CD4-positive, alpha-beta memory T cell (primary cell): Measurements from ENCODE around the gene ETNK2. TPM values are rescaled to one million over a fixed set of nuclear protein-coding genes. Genes with fewer than 3 reads are reported as not detected.
A peak's percentile ranks its signal among the peaks of the same experiment; 100 is the strongest.

ENCODE experiments used
- CTCF ChIA-PET: fragments of 350-600 bp; sonication (Branson Sonifier 250); formaldehyde crosslinking; loops from one replicate; lab custom pipeline; 2021; ENCODE audit warnings: inconsistent platforms; ENCODE audit not compliant: partially characterized antibody; lab: Charles Lee
- POLR2A ChIA-PET: fragments of 350-600 bp; sonication (Branson Sonifier 250); formaldehyde crosslinking; loops from one replicate; lab custom pipeline; 2021; ENCODE audit not compliant: partially characterized antibody; lab: Charles Lee
- DNase-seq, 5 donors: peaks; one replicate each; pipeline versions ENCODE4 v3.0.0 to v3.0.0-alpha.2; 2020 to 2022; ENCODE audit warnings: mixed read lengths in 1 of 5
- H3K27ac ChIP-seq: one replicate; pipeline ENCODE4 v1.7.0; 2013; ENCODE audit warnings: low read depth, low read length
- H3K27me3 ChIP-seq: 2 replicates; pipeline ENCODE4 v1.7.0; 2013; ENCODE audit warnings: mild to moderate bottlenecking, low read length, moderate library complexity; ENCODE audit not compliant: insufficient read depth
- H3K36me3 ChIP-seq: 2 replicates; pipeline ENCODE4 v1.7.0; 2013; ENCODE audit warnings: mild to moderate bottlenecking, low read length, moderate library complexity; ENCODE audit not compliant: insufficient read depth
- H3K4me1 ChIP-seq: 2 replicates; pipeline ENCODE4 v1.7.0; 2013; ENCODE audit warnings: mild to moderate bottlenecking, low read length, moderate library complexity; ENCODE audit not compliant: insufficient read depth
- H3K4me3 ChIP-seq, 2 donors: one replicate each; pipeline ENCODE4 v1.7.0; 2013; ENCODE audit warnings: low read length in 2 of 2, mild to moderate bottlenecking in 1 of 2
- H3K9me3 ChIP-seq, 2 donors: one replicate each; pipeline ENCODE4 v1.7.0; 2013; ENCODE audit warnings: low read length in 2 of 2, control low read depth in 1 of 2; ENCODE audit not compliant: control insufficient read depth in 1 of 2
- H3K27ac Mint-ChIP-seq, 7 donors: one replicate each; pipeline ENCODE4 v1.8.0; 2020 to 2021; ENCODE audit warnings: mixed read lengths in 7 of 7, mild to moderate bottlenecking in 6 of 7, inconsistent platforms in 3 of 7, moderate library complexity in 3 of 7
- H3K27me3 Mint-ChIP-seq, 2 donors: one replicate each; pipeline ENCODE4 v1.8.0; 2020 to 2021; ENCODE audit warnings: mixed read lengths in 2 of 2
- H3K36me3 Mint-ChIP-seq, 2 donors: one replicate each; pipeline ENCODE4 v1.8.0; 2020 to 2021; ENCODE audit warnings: mixed read lengths in 2 of 2, inconsistent platforms in 1 of 2, mild to moderate bottlenecking in 1 of 2
- H3K4me1 Mint-ChIP-seq, 4 donors: one replicate each; pipeline ENCODE4 v1.8.0; 2020 to 2021; ENCODE audit warnings: mixed read lengths in 4 of 4, mild to moderate bottlenecking in 1 of 4
- H3K4me3 Mint-ChIP-seq, 8 donors: one replicate each; pipeline ENCODE4 v1.8.0; 2020 to 2021; ENCODE audit warnings: mixed read lengths in 8 of 8, mild to moderate bottlenecking in 7 of 8, moderate library complexity in 6 of 8, inconsistent platforms in 3 of 8
- H3K9me3 Mint-ChIP-seq, 8 donors: one replicate each; pipeline ENCODE4 v1.8.0; 2020 to 2021; ENCODE audit warnings: mixed read lengths in 8 of 8, mild to moderate bottlenecking in 5 of 8, inconsistent platforms in 3 of 8, moderate library complexity in 1 of 8
- intact Hi-C: fragments of 100-400 bp; cut with micrococcal nuclease; formaldehyde crosslinking; loops from one replicate; pipeline ENCODE4 v1.15.1; 2023
- polyA plus RNA-seq, 2 donors: library from polyadenylated mRNA; unstranded; fragments of 300-500 nt; fragmentation: Illumina TruSeq; gene quantifications; one replicate each; pipeline ENCODE4 v1.2.3, GENCODE V29; 2021
- total RNA-seq, 2 experiments: library from RNA; stranded (reverse); gene quantifications; one replicate each; pipeline ENCODE4 v1.2.3, GENCODE V29; 2021

Gene ETNK2
- total and polyA plus RNA-seq, 4 experiments from 2014 or later, result 3.2 to 3.9 (median 3.5) TPM

GRCh38 chr1:204162494-204163074 is 10.7 kb upstream of the ETNK2 start:
- H3K36me3 Mint-ChIP-seq, result peaks cover 0 to 4% of the 10 kb centered on the region in 2 donors
- POLR2A ChIA-PET, result interaction anchor here (0.5 kb wide), 1 partner anchor 227 kb away, joined by 3 read pairs; no protein-coding TSS in a partner anchor
- no peaks in the 10 kb centered on the region for H3K4me1 ChIP-seq
- peak; percentile 65 to 76 (median 68) for DNase-seq
- no peaks in the 10 kb centered on the region for H3K27me3 ChIP-seq
- peaks cover 0 to 12% (median 5%) of the 10 kb centered on the region in 8 donors for H3K9me3 Mint-ChIP-seq
- H3K9me3 ChIP-seq, result no peaks in the 10 kb centered on the region
- no peak overlapping the region for H3K27ac Mint-ChIP-seq
- no peak overlapping the region for H3K4me3 ChIP-seq
- intact Hi-C loops, result loop anchor here (1.0 to 5.0 kb wide), 6 partner anchors 45 to 645 kb away; no protein-coding TSS in a partner anchor
- H3K4me3 Mint-ChIP-seq, result no peak overlapping the region
- no peaks in the 10 kb centered on the region for H3K36me3 ChIP-seq
- H3K27me3 Mint-ChIP-seq, result peaks cover 2 to 4% of the 10 kb centered on the region in 2 donors
- H3K27ac ChIP-seq, result no peak overlapping the region
- no peaks in the 10 kb centered on the region for H3K4me1 Mint-ChIP-seq
- CTCF ChIA-PET, result interaction anchor here (0.6 to 13.2 kb wide), 25 partner anchors 8 to 645 kb away, joined by 3 to 153 read pairs (median 4); partner anchors contain the start of genes ETNK2, GOLT1A and PLEKHA6

- DNase-seq, result no peak
- Mint-ChIP-seq H3K4me3 (no peak overlapping the region), H3K27ac (no peak overlapping the region), H3K9me3 (peaks cover 0 to 4% (median 0%) of the 10 kb centered on the region in 8 donors), H3K36me3 (no peaks in the 10 kb centered on the region), H3K4me1 (no peaks in the 10 kb centered on the region), H3K27me3 (peaks cover 2 to 4% of the 10 kb centered on the region in 2 donors)
- no peaks in the 10 kb centered on the region for H3K27me3 ChIP-seq
- CTCF ChIA-PET, result interaction anchor here (0.6 to 13.2 kb wide), 18 partner anchors 8 to 602 kb away, joined by 3 to 153 read pairs (median 4); partner anchors contain the start of gene ETNK2
- POLR2A ChIA-PET, result no interaction called here
- H3K9me3 ChIP-seq, result no peaks in the 10 kb centered on the region
- no peak overlapping the region for H3K27ac ChIP-seq
- intact Hi-C loops, result loop anchor here (1.0 to 5.0 kb wide), 6 partner anchors 45 to 645 kb away; no protein-coding TSS in a partner anchor
- H3K4me3 ChIP-seq, result no peak overlapping the region
- no peaks in the 10 kb centered on the region for H3K4me1 ChIP-seq
- no peaks in the 10 kb centered on the region for H3K36me3 ChIP-seq
These were observed 10.0 kb upstream of the ETNK2 start for GRCh38 chr1:204161609-204162493.

GRCh38 chr1:204157962-204158361 is 6.1 kb upstream of the ETNK2 start:
- no peak overlapping the region for H3K27ac ChIP-seq
- no peak for DNase-seq
- POLR2A ChIA-PET, result no interaction called here
- intact Hi-C loops, result no loop called here
- H3K9me3 ChIP-seq, result no peaks in the 10 kb centered on the region
- no peaks in the 10 kb centered on the region for H3K36me3 Mint-ChIP-seq
- H3K9me3 Mint-ChIP-seq, result no peaks in the 10 kb centered on the region
- peak overlapping the region in 1 of 7 donors; percentile 30 for H3K27ac Mint-ChIP-seq
- no peaks in the 10 kb centered on the region for H3K36me3 ChIP-seq
- no peaks in the 10 kb centered on the region for H3K27me3 ChIP-seq
- H3K4me1 ChIP-seq, result no peaks in the 10 kb centered on the region
- H3K4me3 ChIP-seq, result no peak overlapping the region
- H3K4me1 Mint-ChIP-seq, result no peaks in the 10 kb centered on the region
- CTCF ChIA-PET, result interaction anchor here (0.8 to 13.2 kb wide), 4 partner anchors 9 to 205 kb away, joined by 3 to 153 read pairs (median 5); no protein-coding TSS in a partner anchor
- peaks cover 3 to 4% of the 10 kb centered on the region in 2 donors for H3K27me3 Mint-ChIP-seq
- no peak overlapping the region for H3K4me3 Mint-ChIP-seq

DNA sequence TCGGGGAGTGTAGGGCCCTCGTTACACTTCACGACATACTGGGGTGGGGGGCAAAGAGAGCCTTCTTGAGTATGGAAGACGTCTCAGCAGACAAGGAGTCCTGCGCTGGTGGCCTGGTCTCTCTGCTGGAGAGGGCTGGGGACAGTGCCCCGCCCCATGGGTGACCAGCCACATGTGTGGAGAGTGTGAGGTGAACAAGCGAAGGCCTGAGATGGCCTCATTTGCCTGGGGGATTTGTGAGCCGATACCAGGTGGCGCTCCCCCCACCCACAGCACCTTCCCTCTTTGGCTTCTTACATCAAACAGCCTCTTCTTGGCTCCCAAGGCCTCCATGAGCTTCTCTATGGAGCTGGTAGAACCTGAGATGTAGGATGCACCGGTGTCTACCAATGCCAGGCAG is 4.0 kb upstream of the ETNK2 start:
- Histone ChIP-seq H3K27me3 (no peaks in the 10 kb centered on the region), H3K4me3 (no peak overlapping the region), H3K9me3 (no peaks in the 10 kb centered on the region), H3K4me1 (peaks cover 8% of the 10 kb centered on the region), H3K36me3 (no peaks in the 10 kb centered on the region), H3K27ac (no peak overlapping the region)
- H3K4me3 Mint-ChIP-seq, result no peak overlapping the region
- POLR2A ChIA-PET, result no interaction called here
- H3K36me3 Mint-ChIP-seq, result no peaks in the 10 kb centered on the region
- peaks cover 0 to 1% (median 0%) of the 10 kb centered on the region in 4 donors for H3K4me1 Mint-ChIP-seq
- no peaks in the 10 kb centered on the region for H3K9me3 Mint-ChIP-seq
- CTCF ChIA-PET, result interaction anchor here (13.2 kb wide), 1 partner anchor 207 kb away, joined by 153 read pairs; no protein-coding TSS in a partner anchor
- no peak overlapping the region for H3K27ac Mint-ChIP-seq
- intact Hi-C loops, result no loop called here
- H3K27me3 Mint-ChIP-seq, result peaks cover 2% of the 10 kb centered on the region in 2 donors
- DNase-seq, result no peak

DNA sequence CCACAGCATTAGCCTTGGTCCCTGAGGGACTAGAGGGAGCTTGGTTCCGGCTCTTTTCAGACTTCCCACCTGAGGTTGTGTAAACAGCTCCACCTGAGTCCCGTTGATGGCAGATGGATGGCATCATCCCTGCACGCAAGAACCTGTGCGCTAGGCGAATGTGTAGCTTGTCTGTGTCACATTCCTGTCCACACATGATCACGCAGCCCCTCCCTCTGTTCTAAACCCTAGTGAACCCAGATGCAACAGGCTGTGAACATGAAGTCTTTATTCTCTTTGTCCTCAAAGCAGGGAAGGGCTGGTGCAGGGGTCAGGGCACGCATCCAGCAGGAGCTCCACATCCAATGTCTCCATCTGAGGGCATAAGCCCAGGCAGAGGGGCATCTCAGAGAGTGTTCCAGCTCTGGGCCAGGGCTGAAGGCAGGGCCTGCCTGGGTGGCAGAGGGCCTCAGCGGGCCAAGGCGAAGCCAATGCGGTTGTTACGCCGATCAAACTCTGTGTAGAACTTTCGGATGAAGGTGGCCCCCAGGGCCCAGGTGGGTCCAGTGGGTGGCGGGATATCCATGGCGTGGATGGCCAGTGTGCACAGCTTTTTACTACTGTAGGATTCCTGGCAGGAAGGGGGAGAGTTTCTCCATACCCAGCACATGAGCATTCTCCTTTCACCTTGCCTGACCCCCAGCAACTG is 2.9 kb upstream of the ETNK2 start:
- POLR2A ChIA-PET, result no interaction called here
- peak overlapping the region in 1 of 7 donors; percentile 31 for H3K27ac Mint-ChIP-seq
- H3K9me3 ChIP-seq, result no peaks in the 10 kb centered on the region
- H3K4me3 Mint-ChIP-seq, result peak overlapping the region in 2 of 8 donors; percentile 30 to 36
- H3K36me3 Mint-ChIP-seq, result no peaks in the 10 kb centered on the region
- no peaks in the 10 kb centered on the region for H3K36me3 ChIP-seq
- H3K4me1 Mint-ChIP-seq, result peaks cover 0 to 13% (median 3%) of the 10 kb centered on the region in 4 donors
- no peaks in the 10 kb centered on the region for H3K27me3 ChIP-seq
- no peak for DNase-seq
- peaks cover 2% of the 10 kb centered on the region in 2 donors for H3K27me3 Mint-ChIP-seq
- intact Hi-C loops, result no loop called here
- H3K9me3 Mint-ChIP-seq, result no peaks in the 10 kb centered on the region
- CTCF ChIA-PET, result interaction anchor here (0.9 kb wide), 1 partner anchor 8 kb away, joined by 4 read pairs; no protein-coding TSS in a partner anchor
- H3K4me3 ChIP-seq, result no peak overlapping the region
- peaks cover 8% of the 10 kb centered on the region for H3K4me1 ChIP-seq
- no peak overlapping the region for H3K27ac ChIP-seq

- peak overlapping the region in 2 of 8 donors; percentile 10 to 48 for H3K4me3 Mint-ChIP-seq
- peaks cover 0 to 2% of the 10 kb centered on the region in 2 donors for H3K27me3 Mint-ChIP-seq
- no peaks in the 10 kb centered on the region for H3K36me3 Mint-ChIP-seq
- peaks cover 0 to 18% (median 3%) of the 10 kb centered on the region in 4 donors for H3K4me1 Mint-ChIP-seq
- no peaks in the 10 kb centered on the region for H3K9me3 ChIP-seq
- H3K4me1 ChIP-seq, result peaks cover 8% of the 10 kb centered on the region
- H3K27me3 ChIP-seq, result no peaks in the 10 kb centered on the region
- no peaks in the 10 kb centered on the region for H3K36me3 ChIP-seq
- ChIA-PET POLR2A (no interaction called here), CTCF (interaction anchor here (0.9 to 1.3 kb wide), 2 partner anchors 9 to 244 kb away, joined by 3 to 4 read pairs; no protein-coding TSS in a partner anchor)
- intact Hi-C loops, result no loop called here
- no peak overlapping the region for H3K27ac ChIP-seq
- no peaks in the 10 kb centered on the region for H3K9me3 Mint-ChIP-seq
- no peak overlapping the region for H3K4me3 ChIP-seq
- DNase-seq, result no peak
- H3K27ac Mint-ChIP-seq, result peak overlapping the region in 1 of 7 donors; percentile 51
These were observed 1.8 kb upstream of the ETNK2 start for GRCh38 chr1:204153667-204154066.
